ENCODE data around the gene FAM13B.

FAM13B gene

DNA sequence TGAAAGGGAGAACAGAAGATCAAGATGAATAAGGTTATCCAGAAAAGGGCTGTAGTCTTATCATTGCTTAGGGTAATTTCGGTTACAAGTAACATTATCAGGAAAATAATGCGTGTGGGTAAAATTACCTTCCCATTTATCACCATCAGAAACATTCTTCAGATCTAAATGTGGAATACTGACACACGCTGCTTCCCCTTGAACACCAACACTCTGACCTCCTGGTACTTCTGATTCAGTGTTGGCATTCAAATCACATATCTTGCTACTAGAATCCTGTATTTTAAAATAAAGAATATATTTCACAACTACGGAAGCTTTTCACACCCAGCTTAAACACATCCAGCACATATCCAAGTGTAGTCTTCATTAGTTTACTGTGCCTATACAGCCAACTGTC, 73.4 kb downstream of the FAM13B start:
- Histone ChIP-seq H3K27me3 (ENCODE audit: low read length) (no peaks in the 10 kb centered on the region), H3K36me3 (ENCODE audit: low read length) (peaks cover 29% of the 10 kb centered on the region; the same call in 1 of the 2 replicates), H3K4me3 (ENCODE audit: insufficient read depth, low read length, poor library complexity, severe bottlenecking) (no peak overlapping the region), H4K20me1 (ENCODE audit: low read depth, low read length) (no peaks in the 10 kb centered on the region), H3K9ac (ENCODE audit: low read length) (no peak overlapping the region), H3K27ac (ENCODE audit: low read depth, low read length) (no peak overlapping the region), H2AFZ (ENCODE audit: low read depth, low read length, severe bottlenecking) (no peak overlapping the region), H3K9me3 (ENCODE audit: insufficient read depth, low read length) (no peaks in the 10 kb centered on the region), H3K9me2 (replicated peaks; ENCODE audit: insufficient read depth, low read length) (no peaks in the 10 kb centered on the region), H3K79me2 (ENCODE audit: insufficient read depth, low read length) (0 out of 2 replicates have a peak, but pooled peaks cover 11% of the 10 kb centered on the region), H3F3A (ENCODE audit: insufficient read depth) (no peaks in the 10 kb centered on the region), H3K4me2 (ENCODE audit: low read depth, low read length, poor library complexity, severe bottlenecking) (no peak overlapping the region)
- no peak for TF ChIP-seq CTCF (IDR thresholded peaks at IDR 0.05; ENCODE audit: insufficient read depth, low read length, poor library complexity, severe bottlenecking)
- no peak for TF ChIP-seq EZH2phosphoT487 (conservative IDR thresholded peaks at IDR 0.05; ENCODE audit: low read length)

- Histone ChIP-seq H3K9me2 (replicated peaks; ENCODE audit: insufficient read depth, low read length) (no peaks in the 10 kb centered on the region), H3K4me3 (ENCODE audit: insufficient read depth, low read length, poor library complexity, severe bottlenecking) (no peak overlapping the region), H3K9ac (ENCODE audit: low read length) (no peak overlapping the region), H3K4me2 (ENCODE audit: low read depth, low read length, poor library complexity, severe bottlenecking) (no peak overlapping the region), H4K20me1 (ENCODE audit: low read depth, low read length) (no peaks in the 10 kb centered on the region), H3K27me3 (ENCODE audit: low read length) (no peaks in the 10 kb centered on the region), H3K27ac (ENCODE audit: low read depth, low read length) (no peak overlapping the region), H2AFZ (ENCODE audit: low read depth, low read length, severe bottlenecking) (no peak overlapping the region), H3K79me2 (ENCODE audit: insufficient read depth, low read length) (0 out of 2 replicates have a peak, but pooled peaks cover 11% of the 10 kb centered on the region), H3K36me3 (ENCODE audit: low read length) (peaks cover 39% of the 10 kb centered on the region), H3F3A (ENCODE audit: insufficient read depth) (no peaks in the 10 kb centered on the region), H3K9me3 (ENCODE audit: insufficient read depth, low read length) (no peaks in the 10 kb centered on the region)
- TF ChIP-seq CTCF (IDR thresholded peaks at IDR 0.05; ENCODE audit: insufficient read depth, low read length, poor library complexity, severe bottlenecking) (no peak), EZH2phosphoT487 (conservative IDR thresholded peaks at IDR 0.05; ENCODE audit: low read length) (no peak)
Measured at GRCh38 chr5:137957948-137958347, 74.9 kb downstream of the FAM13B start.

- no peak overlapping the region for H2AFZ ChIP-seq (ENCODE audit: low read depth, low read length, severe bottlenecking)
- no peaks in the 10 kb centered on the region for H3K9me2 ChIP-seq (replicated peaks; ENCODE audit: insufficient read depth, low read length)
- no peaks in the 10 kb centered on the region for H4K20me1 ChIP-seq (ENCODE audit: low read depth, low read length)
- TF ChIP-seq EZH2phosphoT487 (conservative IDR thresholded peaks at IDR 0.05; ENCODE audit: low read length) (no peak), CTCF (IDR thresholded peaks at IDR 0.05; ENCODE audit: insufficient read depth, low read length, poor library complexity, severe bottlenecking) (no peak)
- H3K79me2 ChIP-seq (ENCODE audit: insufficient read depth, low read length) = 0 out of 2 replicates have a peak, but pooled peaks cover 6% of the 10 kb centered on the region
- no peaks in the 10 kb centered on the region for H3K27me3 ChIP-seq (ENCODE audit: low read length)
- no peak overlapping the region for H3K27ac ChIP-seq (ENCODE audit: low read depth, low read length)
- no peak overlapping the region for H3K4me2 ChIP-seq (ENCODE audit: low read depth, low read length, poor library complexity, severe bottlenecking)
- H3K9ac ChIP-seq (ENCODE audit: low read length) = no peak overlapping the region
- peaks cover 36% of the 10 kb centered on the region for H3K36me3 ChIP-seq (ENCODE audit: low read length)
- H3K9me3 ChIP-seq (ENCODE audit: insufficient read depth, low read length) = no peaks in the 10 kb centered on the region
- H3F3A ChIP-seq (ENCODE audit: insufficient read depth) = no peaks in the 10 kb centered on the region
- no peak overlapping the region for H3K4me3 ChIP-seq (ENCODE audit: insufficient read depth, low read length, poor library complexity, severe bottlenecking)
Measured at GRCh38 chr5:137954131-137954879, 78.6 kb downstream of the FAM13B start.

All from SU-DHL-6 (cell line).